ENCODE results near the gene TMED6. TPM values are rescaled to one million over a fixed set of nuclear protein-coding genes. Genes with fewer than 3 reads are reported as not detected.

Gene TMED6
- polyA plus RNA-seq, 3 donors: 0.29 TPM; not detected in 2

DNA sequence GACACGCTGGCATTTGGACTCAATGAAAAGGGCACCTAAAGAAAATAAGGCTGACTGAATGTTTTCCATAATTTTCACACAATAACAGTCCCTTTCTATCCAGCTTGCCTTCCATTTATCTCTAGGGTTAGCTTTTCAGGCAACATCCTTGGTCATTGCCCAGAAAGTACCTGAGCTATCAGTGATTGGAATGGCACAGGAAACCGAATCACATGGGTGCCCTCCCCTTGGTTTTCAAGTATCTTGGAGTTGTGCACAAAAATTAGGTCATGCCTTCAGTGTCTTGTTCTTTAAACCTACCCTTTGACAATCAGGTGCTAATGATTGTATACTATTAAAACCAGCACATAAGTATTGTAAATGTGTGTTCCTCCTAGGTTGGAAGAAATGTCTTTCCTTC lies 43.7 kb downstream of the TMED6 start:
- Mint-ChIP-seq H3K36me3 (peaks cover 0 to 6% of the 10 kb centered on the region in 2 donors), H3K4me1 (peaks cover 12% of the 10 kb centered on the region), H3K4me3 (no peak overlapping the region), H3K27me3 (ENCODE audit: low read depth in 3 of 3) (peaks cover 3 to 16% (median 5%) of the 10 kb centered on the region in 3 donors), H3K9me3 (no peaks in the 10 kb centered on the region), H3K27ac (no peak overlapping the region)
- no CpG with 5 or more reads among the region's 2 CpGs for WGBS (ENCODE audit: insufficient coverage)
- no peaks in the 10 kb centered on the region for H3K36me3 ChIP-seq (replicated peaks in 1 of 2; ENCODE audit: control insufficient read depth in 1 of 2, insufficient read depth in 2 of 2, low read length in 2 of 2)
- peaks cover 10% of the 10 kb centered on the region for H4K20me1 ChIP-seq (ENCODE audit: insufficient read depth, low read length)
- DNase-seq: no peak
- no peak overlapping the region for H3K4me2 ChIP-seq (replicated peaks; ENCODE audit: extremely low read depth, low read length, poor library complexity, severe bottlenecking)
- H3K9ac ChIP-seq (ENCODE audit: insufficient read depth, low read length, poor library complexity, severe bottlenecking): no peak overlapping the region
- H3K27ac ChIP-seq (ENCODE audit: low read depth in 1 of 2, low read length in 2 of 2): no peak overlapping the region
- intact Hi-C loops (cut with micrococcal nuclease): no loop called here
- no peak overlapping the region for H2AFZ ChIP-seq (ENCODE audit: insufficient read depth, low read depth, low read length, poor library complexity, severe bottlenecking)
- TF ChIP-seq, protein P1, sequence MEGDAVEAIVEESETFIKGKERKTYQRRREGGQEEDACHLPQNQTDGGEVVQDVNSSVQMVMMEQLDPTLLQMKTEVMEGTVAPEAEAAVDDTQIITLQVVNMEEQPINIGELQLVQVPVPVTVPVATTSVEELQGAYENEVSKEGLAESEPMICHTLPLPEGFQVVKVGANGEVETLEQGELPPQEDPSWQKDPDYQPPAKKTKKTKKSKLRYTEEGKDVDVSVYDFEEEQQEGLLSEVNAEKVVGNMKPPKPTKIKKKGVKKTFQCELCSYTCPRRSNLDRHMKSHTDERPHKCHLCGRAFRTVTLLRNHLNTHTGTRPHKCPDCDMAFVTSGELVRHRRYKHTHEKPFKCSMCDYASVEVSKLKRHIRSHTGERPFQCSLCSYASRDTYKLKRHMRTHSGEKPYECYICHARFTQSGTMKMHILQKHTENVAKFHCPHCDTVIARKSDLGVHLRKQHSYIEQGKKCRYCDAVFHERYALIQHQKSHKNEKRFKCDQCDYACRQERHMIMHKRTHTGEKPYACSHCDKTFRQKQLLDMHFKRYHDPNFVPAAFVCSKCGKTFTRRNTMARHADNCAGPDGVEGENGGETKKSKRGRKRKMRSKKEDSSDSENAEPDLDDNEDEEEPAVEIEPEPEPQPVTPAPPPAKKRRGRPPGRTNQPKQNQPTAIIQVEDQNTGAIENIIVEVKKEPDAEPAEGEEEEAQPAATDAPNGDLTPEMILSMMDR (IDR thresholded peaks at IDR 0.05): no peak
- H3K9me3 ChIP-seq (replicated peaks in 1 of 2; ENCODE audit: control insufficient read depth in 1 of 2, insufficient read depth in 1 of 2, low read length in 2 of 2): no peaks in the 10 kb centered on the region
- no peaks in the 10 kb centered on the region for H3K27me3 ChIP-seq (ENCODE audit: control insufficient read depth in 2 of 2, insufficient read depth in 2 of 2, low read length in 2 of 2)
- H3K4me3 ChIP-seq (replicated peaks in 1 of 3; ENCODE audit: low read depth in 2 of 3, low read length in 3 of 3): no peak overlapping the region
- peaks cover 16% of the 10 kb centered on the region for H3K79me2 ChIP-seq (ENCODE audit: insufficient read depth, low read length)
- H3K4me1 ChIP-seq (ENCODE audit: control insufficient read depth in 1 of 2, insufficient read depth in 2 of 2, low read length in 2 of 2): peaks cover 13 to 14% of the 10 kb centered on the region in 2 donors

DNA sequence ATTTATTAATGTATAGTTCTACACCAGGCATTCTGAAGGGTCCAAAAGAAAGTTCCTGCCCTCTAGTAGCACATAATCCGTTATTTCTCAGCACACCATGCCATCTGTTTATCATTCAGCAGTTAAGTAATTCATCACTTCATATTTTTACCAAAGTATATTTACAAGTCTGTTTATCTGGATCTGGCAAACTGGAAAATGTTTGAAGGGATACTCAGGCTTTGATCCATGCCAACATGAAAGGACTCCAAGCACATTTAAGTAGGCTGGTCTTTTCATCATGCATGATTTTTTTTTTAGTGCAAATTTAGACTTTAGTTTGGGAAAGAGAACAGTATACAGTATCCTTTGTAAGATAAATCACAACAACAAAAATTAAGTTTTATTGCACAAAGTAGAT lies 44.5 kb downstream of the TMED6 start:
- Histone ChIP-seq H3K27ac (ENCODE audit: low read depth in 1 of 2, low read length in 2 of 2) (no peak overlapping the region), H2AFZ (ENCODE audit: insufficient read depth, low read depth, low read length, poor library complexity, severe bottlenecking) (no peak overlapping the region), H3K36me3 (replicated peaks in 1 of 2; ENCODE audit: control insufficient read depth in 1 of 2, insufficient read depth in 2 of 2, low read length in 2 of 2) (no peaks in the 10 kb centered on the region), H4K20me1 (ENCODE audit: insufficient read depth, low read length) (peaks cover 5% of the 10 kb centered on the region), H3K4me1 (ENCODE audit: control insufficient read depth in 1 of 2, insufficient read depth in 2 of 2, low read length in 2 of 2) (peaks cover 9 to 10% of the 10 kb centered on the region in 2 donors), H3K4me2 (replicated peaks; ENCODE audit: extremely low read depth, low read length, poor library complexity, severe bottlenecking) (no peak overlapping the region), H3K4me3 (replicated peaks in 1 of 3; ENCODE audit: low read depth in 2 of 3, low read length in 3 of 3) (no peak overlapping the region), H3K79me2 (ENCODE audit: insufficient read depth, low read length) (peaks cover 8% of the 10 kb centered on the region), H3K9ac (ENCODE audit: insufficient read depth, low read length, poor library complexity, severe bottlenecking) (no peak overlapping the region), H3K9me3 (replicated peaks in 1 of 2; ENCODE audit: control insufficient read depth in 1 of 2, insufficient read depth in 1 of 2, low read length in 2 of 2) (no peaks in the 10 kb centered on the region), H3K27me3 (ENCODE audit: control insufficient read depth in 2 of 2, insufficient read depth in 2 of 2, low read length in 2 of 2) (no peaks in the 10 kb centered on the region)
- intact Hi-C loops (cut with micrococcal nuclease): no loop called here
- Mint-ChIP-seq H3K4me3 (no peak overlapping the region), H3K27ac (no peak overlapping the region), H3K27me3 (ENCODE audit: low read depth in 3 of 3) (peaks cover 3 to 16% (median 8%) of the 10 kb centered on the region in 3 donors), H3K36me3 (peaks cover 3 to 6% of the 10 kb centered on the region in 2 donors), H3K9me3 (no peaks in the 10 kb centered on the region), H3K4me1 (peaks cover 9% of the 10 kb centered on the region)
- no CpG with 5 or more reads among the region's 1 CpG for WGBS (ENCODE audit: insufficient coverage)
- TF ChIP-seq, protein P1 (IDR thresholded peaks at IDR 0.05): no peak
- DNase-seq: no peak
